Neural cell (in vitro differentiated cells): ENCODE results near the gene ANKEF1. TPM values are rescaled to one million over a fixed set of nuclear protein-coding genes. Genes with fewer than 3 reads are reported as not detected.

Experiments used
- H2AFZ ChIP-seq: fragments of 200-600, 300-800 bp; sonication (generic), shearing (Covaris generic); 2 replicates; pipeline ENCODE4 v1.6.0; 2014; ENCODE audit warnings: low read depth, mild to moderate bottlenecking, antibody characterized with exemption, low read length, moderate library complexity
- H3F3A ChIP-seq: fragments of 200-600 bp; shearing (Covaris generic); 2 replicates; pipeline ENCODE4 v1.6.1; 2016; ENCODE audit warnings: mild to moderate bottlenecking, moderate library complexity, mixed read lengths, antibody characterized with exemption, low read length; ENCODE audit not compliant: insufficient read depth, poor library complexity, severe bottlenecking
- H3K27ac ChIP-seq: fragments of 200-600, 300-800 bp; sonication (generic), shearing (Covaris generic); 2 replicates; pipeline ENCODE4 v1.5.1; 2014; ENCODE audit warnings: mild to moderate bottlenecking, low read length, moderate library complexity
- H3K27me3 ChIP-seq: fragments of 300-800, 200-600 bp; sonication (generic), shearing (Covaris generic); 2 replicates; pipeline ENCODE4 v1.6.0; 2014; ENCODE audit warnings: mild to moderate bottlenecking, low read depth, low read length, moderate library complexity; ENCODE audit not compliant: insufficient read depth
- H3K36me3 ChIP-seq: fragments of 300-800, 200-600 bp; sonication (generic), shearing (Covaris generic); 2 replicates; pipeline ENCODE4 v1.5.1; 2014; ENCODE audit warnings: mild to moderate bottlenecking, antibody characterized with exemption, low read length, moderate library complexity; ENCODE audit not compliant: insufficient read depth
- H3K4me2 ChIP-seq: fragments of 300-800, 200-600 bp; sonication (generic), shearing (Covaris generic); 2 replicates; pipeline ENCODE4 v1.6.0; 2014; ENCODE audit warnings: mild to moderate bottlenecking, low read length
- H3K4me3 ChIP-seq: fragments of 300-800, 200-600 bp; sonication (generic), shearing (Covaris generic); 2 replicates; pipeline ENCODE4 v1.5.1; 2014; ENCODE audit warnings: mild to moderate bottlenecking, low read length, moderate library complexity
- H3K79me2 ChIP-seq: fragments of 200-600 bp; shearing (Covaris generic); replicated peaks from 2 replicates; pipeline ENCODE4 v1.6.0; 2014; ENCODE audit warnings: mild to moderate bottlenecking, low read length, moderate library complexity; ENCODE audit not compliant: insufficient read depth
- H3K9ac ChIP-seq: fragments of 300-800, 200-600 bp; sonication (generic), shearing (Covaris generic); 2 replicates; pipeline ENCODE4 v1.6.1; 2016; ENCODE audit warnings: mild to moderate bottlenecking, low read length, mixed read lengths
- H3K9me2 ChIP-seq: fragments of 200-600 bp; shearing (Covaris generic); 2 replicates; pipeline ENCODE4 v1.6.1; 2016; ENCODE audit warnings: mild to moderate bottlenecking, low read length, mixed read lengths; ENCODE audit not compliant: insufficient read depth
- H3K9me3 ChIP-seq: fragments of 200-600, 300-800 bp; sonication (generic), shearing (Covaris generic); 2 replicates; pipeline ENCODE4 v1.6.1; 2016; ENCODE audit warnings: mild to moderate bottlenecking, mixed run types, low read length, moderate library complexity, mixed read lengths
- H4K20me1 ChIP-seq: fragments of 200-600 bp; shearing (Covaris generic); 2 replicates; pipeline ENCODE4 v1.6.1; 2016; ENCODE audit warnings: mild to moderate bottlenecking, mixed run types; ENCODE audit not compliant: insufficient read depth
- EP300 ChIP-seq: fragments of 450-650 bp; conservative IDR thresholded peaks from 2 replicates; pipeline ENCODE4 v1.6.1; 2014; ENCODE audit warnings: antibody characterized with exemption, mild to moderate bottlenecking, moderate library complexity; ENCODE audit not compliant: poor library complexity, severe bottlenecking
- EZH2 ChIP-seq: fragments of 200-600, 300-800 bp; shearing (Covaris generic), sonication (generic); IDR thresholded peaks from 2 replicates; pipeline ENCODE4 v1.6.1; 2014; ENCODE audit warnings: antibody characterized with exemption, low read length, borderline replicate concordance, mild to moderate bottlenecking; ENCODE audit not compliant: insufficient read depth, poor library complexity, severe bottlenecking
- MXI1 ChIP-seq: fragments of 450-650 bp; conservative IDR thresholded peaks from 2 replicates; pipeline ENCODE4 v1.6.1; 2014; ENCODE audit warnings: antibody characterized with exemption, mild to moderate bottlenecking; ENCODE audit not compliant: poor library complexity, severe bottlenecking
- POLR2AphosphoS5 ChIP-seq: IDR thresholded peaks from 2 replicates; pipeline ENCODE4 v1.6.1; 2012
- RAD21 ChIP-seq: fragments of 450-650 bp; conservative IDR thresholded peaks from 2 replicates; pipeline ENCODE4 v1.6.1; 2014; ENCODE audit warnings: antibody characterized with exemption, mild to moderate bottlenecking, moderate library complexity
- REST ChIP-seq: IDR thresholded peaks from 2 replicates; pipeline ENCODE4 v1.6.1; 2012; ENCODE audit warnings: borderline replicate concordance
- SMC3 ChIP-seq: fragments of 450-650 bp; conservative IDR thresholded peaks from 2 replicates; pipeline ENCODE4 v1.6.1; 2014; ENCODE audit warnings: antibody characterized with exemption, mild to moderate bottlenecking, moderate library complexity; ENCODE audit not compliant: poor library complexity
- TAF1 ChIP-seq: IDR thresholded peaks from 2 replicates; pipeline ENCODE4 v1.6.1; 2012; ENCODE audit warnings: low read depth
- polyA plus RNA-seq: library from polyadenylated mRNA; depleted of rRNA; stranded (reverse); fragments of >200 nt; gene quantifications from 2 replicates; pipeline ENCODE4 v1.2.3, GENCODE V29; 2014
- TF ChIP-seq, protein P1 (sequence below): fragments of 450-650 bp; IDR thresholded peaks from 2 replicates; pipeline ENCODE4 v1.5.1; 2014; ENCODE audit warnings: antibody characterized with exemption, mild to moderate bottlenecking, moderate library complexity; ENCODE audit not compliant: poor library complexity, severe bottlenecking

Gene ANKEF1
- polyA plus RNA-seq, 1 donor from 2014 or later, result 3.5 TPM

DNA sequence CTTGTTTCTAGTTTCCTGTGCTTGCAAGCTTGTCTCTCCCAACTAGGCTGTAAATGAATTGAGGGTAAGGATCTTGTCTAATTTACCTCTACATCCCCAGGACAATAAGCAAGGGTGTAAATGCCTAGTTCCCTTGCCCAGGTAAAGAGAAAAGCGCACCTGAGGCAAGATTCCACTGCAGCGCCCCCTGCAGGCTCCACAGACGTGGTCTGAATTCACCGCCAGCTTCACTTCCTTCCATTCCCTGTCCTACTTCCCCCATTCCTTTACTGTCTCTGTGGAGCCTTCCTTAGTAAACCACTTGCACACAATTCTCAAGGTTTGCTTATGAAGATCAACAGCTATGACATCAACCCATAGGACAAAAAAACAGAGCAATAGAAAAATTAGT lies 42.3 kb downstream of the ANKEF1 start:
- no peak overlapping the region for H3K4me2 ChIP-seq
- H3K27me3 ChIP-seq, result no peaks in the 10 kb centered on the region
- no peak overlapping the region for H3K27ac ChIP-seq
- TF ChIP-seq TAF1 (no peak), RAD21 (no peak), REST (no peak), MXI1 (no peak), EP300 (no peak), SMC3 (no peak), EZH2 (no peak), POLR2AphosphoS5 (no peak)
- TF ChIP-seq, protein P1, sequence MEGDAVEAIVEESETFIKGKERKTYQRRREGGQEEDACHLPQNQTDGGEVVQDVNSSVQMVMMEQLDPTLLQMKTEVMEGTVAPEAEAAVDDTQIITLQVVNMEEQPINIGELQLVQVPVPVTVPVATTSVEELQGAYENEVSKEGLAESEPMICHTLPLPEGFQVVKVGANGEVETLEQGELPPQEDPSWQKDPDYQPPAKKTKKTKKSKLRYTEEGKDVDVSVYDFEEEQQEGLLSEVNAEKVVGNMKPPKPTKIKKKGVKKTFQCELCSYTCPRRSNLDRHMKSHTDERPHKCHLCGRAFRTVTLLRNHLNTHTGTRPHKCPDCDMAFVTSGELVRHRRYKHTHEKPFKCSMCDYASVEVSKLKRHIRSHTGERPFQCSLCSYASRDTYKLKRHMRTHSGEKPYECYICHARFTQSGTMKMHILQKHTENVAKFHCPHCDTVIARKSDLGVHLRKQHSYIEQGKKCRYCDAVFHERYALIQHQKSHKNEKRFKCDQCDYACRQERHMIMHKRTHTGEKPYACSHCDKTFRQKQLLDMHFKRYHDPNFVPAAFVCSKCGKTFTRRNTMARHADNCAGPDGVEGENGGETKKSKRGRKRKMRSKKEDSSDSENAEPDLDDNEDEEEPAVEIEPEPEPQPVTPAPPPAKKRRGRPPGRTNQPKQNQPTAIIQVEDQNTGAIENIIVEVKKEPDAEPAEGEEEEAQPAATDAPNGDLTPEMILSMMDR, result no peak
- H3K4me3 ChIP-seq, result no peak overlapping the region
- H3K79me2 ChIP-seq, result no peaks in the 10 kb centered on the region
- H3K9ac ChIP-seq, result no peak overlapping the region
- H3K9me2 ChIP-seq, result no peaks in the 10 kb centered on the region
- H3F3A ChIP-seq, result no peaks in the 10 kb centered on the region
- no peaks in the 10 kb centered on the region for H3K36me3 ChIP-seq
- no peaks in the 10 kb centered on the region for H4K20me1 ChIP-seq
- H3K9me3 ChIP-seq, result no peaks in the 10 kb centered on the region
- no peak overlapping the region for H2AFZ ChIP-seq

- no peak for TF ChIP-seq RAD21
- TF ChIP-seq, protein P1, result no peak
- TF ChIP-seq EZH2, result no peak
- TF ChIP-seq TAF1, result no peak
- TF ChIP-seq SMC3, result no peak
- no peak for TF ChIP-seq REST
- TF ChIP-seq EP300, result no peak
- H3K36me3 ChIP-seq, result no peaks in the 10 kb centered on the region
- no peaks in the 10 kb centered on the region for H3K9me3 ChIP-seq
- no peak overlapping the region for H3K4me2 ChIP-seq
- H3K27ac ChIP-seq, result no peak overlapping the region
- H3K9me2 ChIP-seq, result no peaks in the 10 kb centered on the region
- no peak overlapping the region for H3K4me3 ChIP-seq
- no peaks in the 10 kb centered on the region for H3K27me3 ChIP-seq
- no peaks in the 10 kb centered on the region for H4K20me1 ChIP-seq
- no peak overlapping the region for H2AFZ ChIP-seq
- H3K79me2 ChIP-seq, result no peaks in the 10 kb centered on the region
- no peaks in the 10 kb centered on the region for H3F3A ChIP-seq
- no peak overlapping the region for H3K9ac ChIP-seq
Observed at GRCh38 chr20:10077886-10078285, 43.1 kb downstream of the ANKEF1 start.
